ENCODE measurements around the gene IRGC.
"Not testable (repeated sequence)": the region's sequence is repeated elsewhere in the genome, so short reads cannot be mapped to it uniquely, and the experiment has no call there.

IRGC gene, protein sequence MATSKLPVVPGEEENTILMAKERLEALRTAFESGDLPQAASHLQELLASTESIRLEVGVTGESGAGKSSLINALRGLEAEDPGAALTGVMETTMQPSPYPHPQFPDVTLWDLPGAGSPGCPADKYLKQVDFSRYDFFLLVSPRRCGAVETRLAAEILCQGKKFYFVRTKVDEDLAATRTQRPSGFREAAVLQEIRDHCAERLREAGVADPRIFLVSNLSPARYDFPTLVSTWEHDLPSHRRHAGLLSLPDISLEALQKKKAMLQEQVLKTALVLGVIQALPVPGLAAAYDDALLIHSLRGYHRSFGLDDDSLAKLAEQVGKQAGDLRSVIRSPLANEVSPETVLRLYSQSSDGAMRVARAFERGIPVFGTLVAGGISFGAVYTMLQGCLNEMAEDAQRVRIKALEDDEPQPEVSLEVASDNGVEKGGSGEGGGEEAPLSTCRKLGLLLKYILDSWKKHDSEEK

DNA sequence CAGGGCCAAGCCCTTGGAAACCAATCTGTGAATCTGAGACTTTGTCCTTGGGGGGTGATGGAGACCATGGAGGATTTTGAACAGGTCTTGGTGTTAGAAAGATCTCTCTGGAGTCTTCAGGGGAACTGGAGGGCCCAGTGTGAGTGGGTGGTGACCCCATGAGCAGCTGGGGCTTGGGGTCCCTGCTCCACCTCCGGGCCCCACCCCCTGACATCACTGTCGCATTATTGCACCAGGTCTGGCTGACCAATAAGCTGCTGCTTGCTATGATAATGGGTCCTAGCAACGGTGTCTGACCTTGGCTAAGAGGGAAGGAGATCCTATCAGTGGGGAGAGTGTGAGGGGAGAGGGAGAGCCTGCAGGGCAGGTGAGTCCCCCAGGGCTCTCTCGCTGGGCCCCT, at the start of gene IRGC:
Gene IRGC, plus strand, starts transcription at position 301 of the 400 bp plus-strand sequence. CDS start 2,483 bp downstream, outside the sequence.
- DNase-seq: no peak

DNA sequence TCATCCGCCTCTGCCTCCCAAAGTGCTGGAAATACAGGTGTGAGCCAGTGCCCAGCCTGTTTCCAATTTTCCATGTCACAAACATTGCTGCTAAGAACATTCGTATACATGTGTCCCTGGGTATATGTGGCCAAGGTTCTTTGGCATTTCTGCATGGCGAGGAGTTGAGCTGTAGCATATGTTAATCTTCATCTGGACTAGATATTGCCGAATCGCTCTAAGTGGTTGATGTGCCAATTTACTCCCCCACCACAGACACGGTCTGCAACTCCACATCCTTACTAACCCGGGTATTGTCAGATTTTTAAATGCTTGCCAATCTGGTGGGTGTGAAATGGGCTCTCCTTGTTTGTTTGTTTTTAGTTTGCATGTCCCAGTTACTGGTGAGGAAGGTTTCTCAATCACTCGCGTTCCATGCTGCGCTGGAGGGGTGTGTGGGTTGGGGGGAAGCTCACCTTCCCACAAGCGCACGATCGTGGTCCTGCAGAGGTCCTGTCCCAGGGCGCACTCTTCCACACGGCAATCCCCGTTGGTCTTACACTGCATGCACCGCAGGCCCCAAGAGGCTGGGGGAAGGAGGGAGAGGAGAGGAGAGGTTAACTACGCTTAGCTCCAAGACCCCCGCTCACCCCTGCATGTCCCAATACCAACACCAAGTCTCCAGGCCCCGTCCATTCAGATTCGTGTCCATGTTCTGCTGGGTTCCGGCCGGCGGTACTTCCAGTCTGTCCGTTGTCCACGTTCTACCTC, 48.6 kb upstream of the IRGC start:
- no peak for DNase-seq

DNA sequence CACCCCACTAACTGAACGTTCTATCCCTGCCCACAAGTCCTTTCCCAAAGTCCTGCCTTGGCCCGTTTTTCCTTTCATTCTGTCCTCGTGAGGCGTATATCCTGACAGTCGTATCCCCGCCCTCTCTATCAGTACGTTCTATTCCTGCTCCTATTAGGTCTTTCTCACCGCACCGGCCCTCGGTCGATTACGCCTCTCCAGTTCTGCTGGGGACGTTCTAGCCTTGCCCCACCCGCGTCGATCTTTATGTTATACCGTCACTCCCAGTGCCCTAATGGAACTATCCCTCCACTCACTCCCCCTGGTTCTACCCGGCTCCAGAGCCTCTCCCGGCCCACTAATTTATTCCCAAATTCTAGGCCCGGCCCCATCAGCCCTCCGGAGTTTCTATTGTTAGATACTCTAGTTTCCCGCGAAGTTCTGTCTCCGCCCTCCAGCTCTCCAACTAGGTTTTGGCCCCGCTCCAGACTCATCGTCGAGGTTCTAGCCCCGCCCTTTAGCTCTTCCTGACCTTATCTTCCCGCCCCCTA, 47.9 kb upstream of the IRGC start:
- peak in 1 of 2 donors; percentile 3 for DNase-seq

DNA sequence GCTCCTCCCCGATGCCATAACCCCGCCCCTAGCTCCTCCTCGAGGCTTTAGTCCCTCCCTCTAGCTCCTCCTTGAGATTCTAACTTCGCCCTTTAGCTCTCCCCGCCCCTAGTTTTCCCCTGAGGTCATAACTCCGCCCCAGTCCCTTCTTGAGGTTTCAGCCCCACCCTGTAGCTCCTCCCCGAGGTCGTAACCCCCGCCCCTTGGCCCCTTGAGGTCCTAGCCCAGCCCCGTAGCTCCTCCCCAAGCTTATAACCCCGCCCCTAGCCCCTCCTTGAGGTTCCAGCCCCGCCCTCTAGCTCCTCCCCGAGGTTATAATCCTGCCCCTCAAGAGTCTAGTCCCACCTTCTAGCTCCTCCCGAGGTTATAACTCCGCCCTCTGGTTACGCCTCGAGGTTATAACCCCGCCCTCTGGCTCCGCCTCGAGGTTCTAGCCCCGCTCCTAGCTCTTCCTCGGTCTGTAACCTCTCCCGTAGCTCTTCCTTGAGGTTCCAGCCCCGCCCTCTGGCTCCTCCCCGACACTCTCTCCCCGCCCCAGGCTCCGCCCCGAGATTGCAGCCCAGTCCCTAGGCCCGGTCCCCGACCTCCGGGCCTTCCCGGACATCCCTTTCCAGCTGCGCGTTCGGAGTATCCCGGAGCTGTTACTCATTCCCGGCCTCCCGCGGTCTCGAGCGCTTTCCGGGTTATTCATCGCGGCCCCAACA, 47.3 kb upstream of the IRGC start:
- DNase-seq: peak; percentile 95 to 96

DNA sequence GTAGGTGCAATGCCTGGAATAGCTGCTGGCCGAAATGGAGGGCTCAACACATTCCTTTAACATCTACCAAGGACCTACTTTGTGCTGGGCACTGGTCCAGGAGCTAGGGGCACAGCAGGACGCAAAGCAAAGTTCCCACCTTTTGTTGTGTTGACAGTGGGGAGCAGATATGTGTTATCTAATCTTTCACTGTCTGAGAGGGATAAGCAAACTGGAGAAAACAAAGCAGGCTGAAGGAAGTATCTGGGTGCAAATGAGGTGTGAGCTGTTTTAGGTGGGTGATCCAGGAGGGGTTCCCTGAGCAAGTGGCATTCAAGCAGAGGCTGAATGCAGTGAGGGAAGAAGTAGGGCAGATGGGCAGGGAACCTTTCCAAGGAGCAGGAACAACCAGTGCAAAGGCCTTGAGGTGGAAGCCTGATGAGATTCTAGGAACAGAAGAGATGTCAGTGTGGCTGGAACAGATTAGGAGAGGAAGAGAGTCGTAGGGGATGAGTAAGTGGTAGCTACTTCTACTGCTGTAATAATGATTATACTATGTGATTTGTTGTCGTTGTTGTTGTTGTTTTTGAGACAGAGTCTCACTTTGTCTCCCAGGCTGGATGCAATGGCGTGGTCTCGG, 43.7 kb upstream of the IRGC start:
- no peak for DNase-seq

DNA sequence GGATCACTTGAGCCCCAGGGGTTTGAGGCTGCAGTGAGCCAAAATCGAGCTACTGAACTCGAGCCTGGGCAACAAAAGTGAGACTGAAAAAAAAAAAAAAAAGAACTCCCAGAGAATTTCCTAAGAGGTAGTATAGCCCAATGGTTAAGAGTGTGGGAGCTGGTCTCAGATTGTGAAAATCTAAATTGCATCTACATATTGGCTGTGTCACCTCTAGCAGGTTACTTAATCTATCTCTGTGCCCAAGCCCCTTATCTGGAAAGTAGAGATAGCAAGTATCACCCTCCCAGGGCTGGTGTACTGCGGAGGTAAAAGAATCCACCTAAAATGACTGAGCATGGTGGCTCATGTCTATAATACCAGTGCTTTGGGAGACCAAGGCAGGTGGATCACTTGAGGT, 42.2 kb upstream of the IRGC start:
- DNase-seq: no peak

DNA sequence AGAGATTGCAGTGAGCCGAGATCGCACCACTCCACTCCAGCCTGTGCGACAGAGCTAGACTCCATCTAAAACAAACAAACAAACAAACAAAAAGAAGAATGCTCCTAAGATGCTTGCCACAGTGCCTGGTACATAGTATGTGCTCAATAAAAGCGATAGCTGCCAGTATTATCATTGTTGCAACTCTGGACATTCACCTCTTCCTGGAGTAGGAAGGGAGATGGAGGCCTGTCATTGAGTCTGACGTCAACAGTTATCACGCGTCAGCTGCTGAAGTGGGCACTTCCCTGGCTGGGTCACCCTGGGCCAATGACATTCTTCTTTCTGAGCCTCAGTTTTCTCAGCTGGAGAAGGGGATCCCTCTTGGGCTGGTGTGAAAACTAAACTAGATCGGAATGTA, 41.7 kb upstream of the IRGC start:
- no peak for DNase-seq

DNA sequence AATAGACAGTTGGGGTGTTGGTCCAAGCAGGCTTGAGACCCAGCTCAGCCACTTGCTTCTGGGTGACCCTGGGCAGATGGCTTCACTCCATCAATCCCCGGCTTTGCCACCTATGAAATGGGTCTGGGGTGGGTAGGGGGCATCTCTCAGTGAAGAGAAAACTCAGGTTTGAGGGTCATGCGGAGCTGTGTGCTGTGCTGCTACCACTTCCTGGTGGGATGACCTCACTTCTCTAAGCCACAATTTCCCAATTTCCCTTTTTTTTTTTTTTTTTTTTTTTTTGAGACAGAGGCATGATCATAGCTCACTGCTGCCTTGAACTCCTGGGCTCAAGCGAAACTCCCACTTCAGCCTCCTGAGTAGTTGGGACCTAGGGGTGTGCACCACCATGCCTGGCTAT, 41.3 kb upstream of the IRGC start:
- DNase-seq: no peak

DNA sequence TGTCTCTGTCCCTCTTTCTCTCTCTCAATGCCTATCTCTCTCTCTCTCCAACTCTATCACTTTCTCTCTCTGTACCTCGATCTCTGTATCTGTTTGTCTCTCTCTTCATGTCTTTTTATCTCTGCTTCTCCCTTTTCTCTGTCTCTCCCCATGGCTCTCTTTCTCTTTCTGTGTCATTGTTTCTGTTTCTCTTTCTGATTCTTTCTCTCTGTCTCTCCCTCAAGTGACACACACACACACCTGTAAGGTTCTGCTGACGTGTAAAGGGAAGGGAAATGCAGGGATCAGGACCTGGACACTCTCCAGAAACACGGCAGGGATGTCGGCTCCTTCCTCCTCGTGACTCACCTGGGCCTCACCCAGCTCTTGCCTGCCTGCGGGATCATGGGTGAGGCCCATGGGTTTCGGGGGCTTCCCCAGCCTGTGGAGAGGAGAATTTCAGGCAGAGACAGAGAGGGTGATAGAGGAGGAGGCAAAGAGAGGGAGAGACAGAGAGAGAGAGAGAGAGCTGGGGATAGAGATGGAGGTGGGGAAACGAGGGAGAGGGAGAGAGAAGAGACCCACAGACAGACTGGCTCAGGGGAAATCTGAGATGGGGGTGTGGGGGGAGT, 40.5 kb upstream of the IRGC start:
- no peak for DNase-seq

DNA sequence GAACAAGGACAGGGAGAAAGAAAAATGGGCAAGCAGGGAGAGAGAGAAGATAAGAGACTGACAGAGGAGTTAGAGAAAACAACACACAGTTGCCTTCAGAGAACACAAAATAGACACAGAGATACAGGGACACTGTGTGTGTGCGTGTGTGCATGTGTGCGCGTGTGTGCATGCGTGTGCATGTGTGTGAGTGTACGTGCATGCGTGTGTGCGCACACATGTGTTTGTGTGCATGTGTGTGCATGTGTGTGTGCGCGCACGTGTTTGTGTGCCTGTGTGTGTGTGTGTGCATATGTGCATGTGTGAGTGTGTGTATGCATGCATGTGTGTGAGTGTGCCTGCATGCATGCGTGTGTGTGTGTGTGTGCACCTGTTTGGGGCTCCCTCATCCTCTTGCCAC, 40.0 kb upstream of the IRGC start:
- no peak for DNase-seq

DNA sequence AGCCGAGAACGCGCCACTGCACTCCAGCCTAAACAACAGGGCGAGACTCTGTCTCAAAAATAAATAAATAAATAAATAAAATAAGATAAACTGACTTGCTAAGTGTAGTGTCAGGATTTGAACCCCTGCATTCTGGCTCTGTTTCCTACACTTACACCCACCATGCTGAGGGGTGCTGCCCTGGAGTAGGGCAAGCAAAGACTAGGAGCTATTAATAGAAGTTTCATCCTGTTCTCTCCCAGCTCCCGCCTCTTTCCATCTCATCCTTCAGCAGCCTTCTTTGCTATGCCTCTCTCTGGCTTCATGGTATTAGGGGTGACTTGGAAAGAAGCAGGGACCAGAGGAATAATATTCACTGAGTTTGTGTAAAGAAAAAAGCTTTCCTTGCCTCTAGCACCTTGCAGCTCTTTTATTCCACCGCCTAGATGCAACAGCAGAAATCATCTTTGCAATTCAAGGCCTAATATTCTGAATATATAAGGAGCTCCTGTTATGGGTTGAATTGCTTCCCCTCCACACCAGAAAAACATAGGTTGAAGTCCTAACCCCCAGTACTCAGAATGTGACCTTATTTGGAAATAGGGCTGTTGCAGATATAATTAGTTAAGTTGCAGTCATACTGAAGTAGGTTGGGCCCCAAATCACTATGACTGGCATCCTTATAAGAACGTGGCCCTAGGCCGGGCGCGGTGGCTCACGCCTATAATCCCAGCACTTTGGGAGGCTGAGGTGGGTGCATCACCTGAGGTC, 37.2 kb upstream of the IRGC start:
- DNase-seq: no peak

DNA sequence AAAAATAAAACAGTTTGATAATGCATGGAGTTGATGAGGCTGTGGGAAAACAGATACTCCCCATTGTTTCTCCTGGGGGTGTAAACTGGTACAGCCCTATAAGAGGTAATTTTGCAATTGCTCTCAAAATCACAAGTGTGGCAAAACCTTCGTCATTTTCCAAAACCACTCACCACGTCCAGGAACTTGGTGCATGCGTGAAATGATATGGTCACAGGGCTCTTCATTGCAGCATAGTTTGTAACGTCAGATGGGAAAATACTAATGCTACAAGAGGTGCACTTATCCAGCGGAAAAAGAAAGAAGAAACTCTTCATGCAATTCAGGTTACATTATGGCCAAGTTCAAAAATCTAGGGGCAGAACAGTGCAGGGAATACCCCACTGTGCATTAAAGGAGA, 34.1 kb upstream of the IRGC start:
- no peak for DNase-seq

DNA sequence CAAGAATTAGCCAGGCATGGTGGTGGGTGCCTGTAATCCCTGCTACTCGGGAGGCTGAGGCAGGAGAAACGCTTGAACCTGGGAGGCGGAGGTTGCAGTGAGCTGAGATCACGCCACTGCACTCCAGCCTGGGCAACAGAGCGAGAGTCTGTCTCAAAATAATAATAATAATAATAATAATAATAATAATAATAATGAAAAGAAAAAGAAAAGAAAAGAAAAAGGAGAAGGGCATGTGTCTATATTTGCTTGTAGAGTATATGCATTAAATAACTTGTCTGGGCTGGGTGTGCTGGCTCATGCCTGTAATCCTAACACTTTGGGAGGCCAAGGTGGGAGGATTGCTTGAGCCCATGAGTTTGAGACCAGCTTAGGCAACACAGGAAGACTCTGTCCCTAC, 33.6 kb upstream of the IRGC start:
- DNase-seq: not testable (repeated sequence)

DNA sequence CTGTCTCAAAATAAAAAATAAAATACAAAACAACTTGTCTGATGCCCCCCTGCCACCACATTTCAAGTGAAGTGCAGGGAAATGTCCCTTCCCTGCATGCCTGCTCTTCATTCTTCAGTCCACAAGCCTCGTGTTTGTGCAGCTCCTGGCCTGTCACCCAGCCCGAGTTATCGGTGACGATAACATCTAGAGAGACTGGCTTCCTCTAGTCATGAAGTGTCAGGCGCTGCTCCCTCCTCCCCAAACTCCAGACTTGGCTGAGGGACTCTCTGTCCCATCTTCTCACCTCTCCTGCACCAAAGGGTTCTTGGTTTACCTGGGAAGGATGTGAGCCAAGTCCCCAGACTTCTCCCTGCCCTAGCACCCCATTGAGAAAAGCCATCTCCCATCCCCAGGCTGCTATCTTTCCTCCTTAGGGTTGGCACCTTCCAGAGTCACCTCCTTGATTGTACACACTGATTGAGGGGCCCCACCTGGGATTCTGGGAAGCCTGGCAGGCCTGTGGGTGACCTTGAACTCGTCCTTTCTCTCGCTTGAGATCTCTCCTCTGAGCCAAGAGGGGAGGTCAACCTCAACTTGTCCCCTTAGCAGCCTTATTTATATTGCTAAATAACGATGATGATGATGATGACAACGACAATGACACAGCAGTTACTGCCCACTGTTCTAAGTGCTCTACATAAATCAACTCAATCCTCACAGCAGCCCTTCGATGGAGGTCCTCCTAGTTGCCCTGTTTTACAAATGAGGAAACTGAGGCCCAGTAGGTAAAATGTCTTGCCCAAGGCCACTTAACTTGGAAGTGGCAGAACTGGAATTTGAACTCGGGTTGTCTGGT, 32.8 kb upstream of the IRGC start:
- DNase-seq: no peak

DNA sequence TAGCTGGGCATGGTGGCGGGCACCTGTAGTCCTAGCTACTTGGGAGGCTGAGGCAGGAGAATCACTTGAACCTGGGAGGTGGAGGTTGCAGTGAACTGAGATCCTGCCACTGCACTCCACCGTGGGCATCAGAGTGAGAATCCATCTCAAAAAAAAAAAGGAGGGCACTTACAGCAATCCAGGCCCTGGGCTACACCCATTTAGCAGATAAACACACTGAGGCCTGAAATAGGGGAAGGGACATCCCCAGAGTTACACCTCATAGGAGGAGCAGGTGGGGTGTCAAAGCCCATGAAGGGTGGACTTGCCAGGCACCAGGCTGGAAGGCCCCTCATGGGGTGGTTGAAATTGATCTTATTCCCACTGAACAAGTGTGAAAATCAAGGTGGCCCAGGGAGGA, 32.0 kb upstream of the IRGC start:
- no peak for DNase-seq

DNA sequence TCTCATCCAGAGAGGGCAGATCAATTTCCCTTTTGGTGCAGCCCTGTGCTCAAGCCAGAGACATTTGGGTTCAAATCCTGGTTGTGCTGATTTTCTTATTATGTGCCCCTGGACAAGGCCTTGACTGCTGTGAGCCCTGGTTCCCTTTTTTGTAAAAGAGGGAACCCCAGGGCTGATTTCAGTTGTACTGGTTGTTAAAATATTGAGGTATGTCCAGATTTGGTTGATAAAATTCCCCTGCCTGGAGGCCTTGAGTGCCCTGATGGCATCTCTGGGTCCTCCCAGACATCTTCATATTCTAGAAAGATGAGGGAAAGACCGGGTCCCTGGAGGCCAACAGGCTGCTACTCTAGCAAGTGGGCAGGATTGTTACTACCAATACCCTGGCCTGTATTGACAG, 31.6 kb upstream of the IRGC start:
- no peak for DNase-seq

DNA sequence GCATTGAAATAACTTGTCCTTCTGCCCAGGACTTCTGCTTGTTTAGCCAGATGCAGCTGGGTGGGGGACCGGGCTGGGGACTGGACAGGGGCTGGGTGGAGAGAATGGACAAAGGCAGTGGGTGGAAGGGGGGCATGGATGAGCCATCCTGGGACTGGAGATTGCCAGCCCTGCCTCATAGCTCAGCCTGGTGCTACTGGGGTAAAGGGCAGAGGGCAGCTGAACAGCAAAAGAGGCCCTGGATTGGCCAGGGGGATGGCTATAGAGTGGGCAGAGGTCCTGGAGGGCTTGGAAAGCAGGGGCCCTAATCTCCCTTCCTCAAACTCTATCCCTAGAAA, 28.2 kb upstream of the IRGC start:
- no peak for DNase-seq

DNA sequence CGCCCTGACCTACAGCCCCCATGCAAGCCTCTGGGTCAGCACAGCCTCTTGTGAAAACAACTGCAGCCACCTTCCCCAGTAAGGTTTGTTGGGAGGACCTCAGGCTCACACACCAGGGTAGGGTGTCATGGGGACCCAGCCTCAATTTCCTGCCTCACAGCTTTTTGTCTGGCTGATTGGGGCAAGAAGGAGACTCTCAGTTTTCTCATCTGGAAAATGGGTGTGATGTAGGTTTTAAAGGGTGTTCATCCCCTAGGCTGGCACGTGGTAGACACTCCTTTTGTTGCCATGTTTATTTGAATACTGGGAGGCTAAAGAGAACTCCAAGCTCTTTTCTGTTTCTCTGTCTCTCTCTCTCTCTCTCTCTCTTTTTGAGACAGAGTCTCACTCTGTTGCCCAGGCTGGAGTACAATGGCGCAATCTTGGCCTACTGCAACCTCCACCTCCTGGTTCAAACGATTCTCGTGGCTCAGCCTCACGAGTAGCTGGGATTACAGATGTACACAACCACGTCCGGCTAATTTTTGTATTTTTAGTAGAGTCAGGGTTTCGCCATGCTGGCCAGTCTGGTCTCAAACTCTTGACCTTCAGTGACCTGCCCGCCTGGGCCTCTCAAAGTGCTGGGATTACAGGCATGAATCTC, 27.7 kb upstream of the IRGC start:
- no peak for DNase-seq

DNA sequence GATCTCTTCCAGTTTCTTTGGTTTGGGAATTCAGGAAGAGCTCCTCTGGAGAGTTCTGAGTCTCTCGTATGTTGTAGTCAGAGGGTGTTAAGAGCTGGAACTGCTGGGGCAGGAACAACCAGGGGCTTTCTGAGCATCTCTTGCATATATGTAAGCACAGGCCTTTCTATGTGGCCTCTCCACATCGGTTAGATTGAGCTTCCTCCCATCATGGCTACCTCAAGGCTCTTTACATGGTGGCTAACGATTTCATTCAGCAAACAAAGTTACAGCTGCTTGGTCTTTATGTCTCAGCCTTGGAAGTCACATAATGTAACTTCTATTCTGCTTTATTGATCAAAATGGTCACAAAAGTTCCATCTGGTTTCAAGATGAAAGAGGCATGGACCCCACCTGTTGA, 25.4 kb upstream of the IRGC start:
- DNase-seq: no peak

DNA sequence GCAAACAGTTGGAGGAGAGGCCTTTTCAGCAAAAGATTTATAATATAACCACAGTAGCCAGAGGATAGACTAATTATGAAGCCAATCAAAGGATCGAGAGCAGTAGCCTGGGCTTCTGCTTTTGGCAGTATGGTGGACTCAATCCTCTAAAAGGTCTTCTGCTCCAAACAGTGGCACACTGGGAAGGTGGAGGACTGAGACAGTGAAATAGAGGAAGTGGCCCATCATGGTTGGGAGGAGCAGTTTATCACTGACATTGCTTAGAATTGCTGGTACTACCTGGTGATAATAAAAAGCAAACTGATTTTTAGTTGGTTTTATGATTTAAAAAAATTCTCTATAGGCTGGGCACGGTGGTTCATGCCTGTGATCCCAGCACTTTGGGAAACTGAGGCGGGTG, 25.0 kb upstream of the IRGC start:
- no peak for DNase-seq

Measured in activated CD4-positive, alpha-beta T cell treated with anti-CD3 and anti-CD28 coated beads for 4 hours (primary cell).